Keratinocyte (primary cell): ENCODE measurements around the gene ALDOA. TPM values are rescaled to one million over a fixed set of nuclear protein-coding genes. Genes with fewer than 3 reads are reported as not detected.

ENCODE experiments used
- DNase-seq: peaks from one replicate; pipeline ENCODE4 v3.0.0-alpha.2; 2011; ENCODE audit warnings: low read depth, missing footprints, low spot score
- FAIRE-seq: peaks from 2 replicates; lab custom pipeline; 2011; peaks lifted over from hg19 to GRCh38; lab: Jason Lieb, UNC
- H2AFZ ChIP-seq: 2 replicates; pipeline ENCODE4 v1.6.0; 2012; ENCODE audit warnings: low read length, control low read depth, inconsistent platforms; ENCODE audit not compliant: control insufficient read depth
- H3K27ac ChIP-seq: 2 replicates; pipeline ENCODE4 v1.5.1; 2011; ENCODE audit warnings: low read length; ENCODE audit not compliant: control insufficient read depth, insufficient read depth
- H3K27me3 ChIP-seq: 3 replicates; pipeline ENCODE4 v1.6.0; 2011; ENCODE audit warnings: low read length; ENCODE audit not compliant: control insufficient read depth, insufficient read depth; ENCODE audit errors: extremely low read depth
- H3K36me3 ChIP-seq, 2 experiments: 2 replicates in 1 of 2; 3 replicates in 1 of 2; pipeline ENCODE4 v1.5.1; 2011; ENCODE audit warnings: low read length in 2 of 2, mild to moderate bottlenecking in 1 of 2; ENCODE audit not compliant: control insufficient read depth in 2 of 2, insufficient read depth in 2 of 2; ENCODE audit errors: extremely low read depth in 1 of 2
- H3K4me1 ChIP-seq: 3 replicates; pipeline ENCODE4 v1.5.1; 2011; ENCODE audit warnings: low read length; ENCODE audit not compliant: control insufficient read depth, insufficient read depth; ENCODE audit errors: extremely low read depth
- H3K4me2 ChIP-seq: 3 replicates; pipeline ENCODE4 v1.6.0; 2011; ENCODE audit warnings: low read depth, low read length; ENCODE audit not compliant: control insufficient read depth, insufficient read depth; ENCODE audit errors: extremely low read depth
- H3K4me3 ChIP-seq, 3 experiments: fragments of 200-600 bp in 1 of 3; sonication (generic) in 1 of 3; 2 replicates in 2 of 3; 3 replicates in 1 of 3; pipeline ENCODE4 v1.5.1; 2011 to 2016; ENCODE audit warnings: low read length in 3 of 3, mild to moderate bottlenecking in 3 of 3, control low read depth in 2 of 3, inconsistent platforms in 1 of 3, low read depth in 1 of 3, mixed read lengths in 1 of 3, mixed run types in 1 of 3, moderate library complexity in 1 of 3; ENCODE audit not compliant: control insufficient read depth in 2 of 3, insufficient read depth in 2 of 3; ENCODE audit errors: extremely low read depth in 1 of 3
- H3K79me2 ChIP-seq: 2 replicates; pipeline ENCODE4 v1.6.0; 2012; ENCODE audit warnings: low read length; ENCODE audit not compliant: control insufficient read depth, insufficient read depth
- H3K9ac ChIP-seq: 3 replicates; pipeline ENCODE4 v1.6.0; 2011; ENCODE audit warnings: low read length; ENCODE audit not compliant: control insufficient read depth, insufficient read depth; ENCODE audit errors: extremely low read depth
- H3K9me1 ChIP-seq: 3 replicates; pipeline ENCODE4 v1.6.0; 2011; ENCODE audit warnings: low read length; ENCODE audit not compliant: control insufficient read depth, insufficient read depth; ENCODE audit errors: extremely low read depth
- H3K9me3 ChIP-seq: 2 replicates; pipeline ENCODE4 v1.5.1; 2012; ENCODE audit warnings: low read depth, low read length; ENCODE audit not compliant: control insufficient read depth
- H4K20me1 ChIP-seq: 3 replicates; pipeline ENCODE4 v1.6.0; 2011; ENCODE audit warnings: low read length; ENCODE audit not compliant: control insufficient read depth, insufficient read depth; ENCODE audit errors: extremely low read depth
- CTCF ChIP-seq, 3 experiments: IDR thresholded peaks in 1 of 3; conservative IDR thresholded peaks in 1 of 3; optimal IDR thresholded peaks in 1 of 3; 2 replicates in 2 of 3; 3 replicates in 1 of 3; pipeline versions ENCODE3 to v1.5.1; 2011; ENCODE audit warnings: low read length in 3 of 3, mild to moderate bottlenecking in 3 of 3, moderate library complexity in 2 of 3, control low read depth in 1 of 3, inconsistent platforms in 1 of 3; ENCODE audit not compliant: insufficient read depth in 2 of 3; ENCODE audit errors: extremely low read depth in 1 of 3
- EZH2 ChIP-seq: IDR thresholded peaks from one replicate; pipeline ENCODE4 v1.6.1; 2012; ENCODE audit warnings: inconsistent platforms, mild to moderate bottlenecking, low read length, moderate library complexity
- dilution Hi-C: fragments of 300-500 bp; cut with MboI; formaldehyde crosslinking; loops from one replicate; pipeline ENCODE4 v1.7.0; 2020; ENCODE audit warnings: low sequenced_read_pairs; ENCODE audit not compliant: extremely low pct_ligation_motif_present
- polyA plus RNA-seq, 5 experiments: library from polyadenylated mRNA; depleted of rRNA in 3 of 5; stranded (reverse) in 3 of 5; stranded (forward) in 1 of 5; unstranded in 1 of 5; fragments of >200 nt; gene quantifications; 1 replicate in 1 of 5; 2 replicates in 3 of 5; 3 replicates in 1 of 5; pipeline versions ENCODE4 v1.2.1 to v1.2.3, GENCODE V29; 2011 to 2012; ENCODE audit warnings: missing spikeins in 2 of 5, low read depth in 1 of 5, low replicate concordance in 1 of 5

The ALDOA gene
- polyA plus RNA-seq, 1 donor (not counting 4 experiments of a cell fraction or from before 2014, with no cell fraction given): 800 TPM

DNA sequence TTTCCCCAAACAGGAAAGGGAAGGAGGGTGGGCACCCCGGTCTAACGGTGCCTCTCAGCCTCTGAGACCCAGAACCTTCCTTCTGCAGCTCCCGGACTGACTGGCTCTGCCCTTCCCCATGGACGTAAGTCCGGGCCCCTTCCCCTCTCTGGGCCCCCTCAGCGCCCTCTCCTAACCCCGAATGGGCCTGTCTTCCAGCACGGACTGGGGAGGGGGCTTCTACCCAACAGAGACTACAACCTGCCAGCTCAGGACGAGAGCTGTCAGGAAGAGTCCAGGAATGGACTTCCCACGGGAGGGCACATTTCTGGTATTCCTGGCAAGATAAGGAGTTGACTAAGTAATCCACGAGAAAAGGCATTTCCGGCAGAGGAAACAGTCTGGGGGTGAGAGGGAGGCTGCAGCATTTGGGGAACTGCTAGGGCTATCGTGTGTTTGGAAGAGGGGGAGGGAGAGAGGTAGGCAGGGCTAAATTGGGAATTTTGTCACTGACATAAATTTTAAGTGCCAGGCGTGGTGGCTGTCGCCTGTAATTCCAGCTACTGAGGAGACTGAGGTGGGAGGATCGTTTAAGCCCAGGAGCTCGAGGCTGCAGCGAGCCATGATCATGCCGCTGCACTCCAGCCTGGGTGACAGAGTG, 12.1 kb upstream of the ALDOA start:
- Histone ChIP-seq H3K9ac (peak overlapping the region; percentile 67), H3K4me3 (peak overlapping the region; percentile 72 to 92 (median 81)), H3K27ac (peak overlapping the region; percentile 69), H3K4me2 (peak overlapping the region; percentile 99), H3K9me3 (no peaks in the 10 kb centered on the region), H4K20me1 (no peaks in the 10 kb centered on the region), H3K9me1 (no peaks in the 10 kb centered on the region), H3K36me3 (peaks cover 0 to 4% of the 10 kb centered on the region in 2 experiments), H3K27me3 (no peaks in the 10 kb centered on the region), H3K79me2 (peaks cover 2% of the 10 kb centered on the region), H2AFZ (peak overlapping the region; percentile 69), H3K4me1 (peaks cover 30% of the 10 kb centered on the region)
- DNase-seq (no peak), FAIRE-seq (no peak)
- TF ChIP-seq EZH2: no peak
- dilution Hi-C loops: no loop called here

GRCh38 chr16:30054451-30054850, 11.1 kb upstream of the ALDOA start:
- dilution Hi-C loops: no loop called here
- no peak for TF ChIP-seq EZH2
- TF ChIP-seq CTCF (optimal IDR thresholded peaks at IDR 0.05 in 1 of 3, IDR thresholded peaks at IDR 0.05 in 1 of 3, conservative IDR thresholded peaks at IDR 0.05 in 1 of 3; ENCODE audit: extremely low read depth in 1 of 3, insufficient read depth in 2 of 3, low read length in 3 of 3): no peak
- no peak overlapping the region for H3K27ac ChIP-seq
- H3K9me1 ChIP-seq: no peaks in the 10 kb centered on the region
- DNase-seq (no peak), FAIRE-seq (no peak)
- H3K4me3 ChIP-seq: no peak overlapping the region
- peaks cover 30% of the 10 kb centered on the region for H3K4me1 ChIP-seq
- no peak overlapping the region for H3K9ac ChIP-seq
- H3K4me2 ChIP-seq: peak overlapping the region; percentile 9
- no peaks in the 10 kb centered on the region for H4K20me1 ChIP-seq
- no peak overlapping the region for H2AFZ ChIP-seq
- no peaks in the 10 kb centered on the region for H3K27me3 ChIP-seq
- H3K36me3 ChIP-seq: peaks cover 0 to 4% of the 10 kb centered on the region in 2 experiments
- H3K79me2 ChIP-seq: peaks cover 2% of the 10 kb centered on the region
- H3K9me3 ChIP-seq: no peaks in the 10 kb centered on the region
